Coronary artery (tissue), 2 donors: ENCODE results near the gene CDK6.
A peak's percentile ranks its signal among the peaks of the same experiment; 100 is the strongest.

Experiments used
- DNase-seq: peaks from one replicate; pipeline ENCODE4 v3.0.0-alpha.2; 2017; ENCODE audit warnings: low spot score
- H3K27ac ChIP-seq, 2 donors: fragments of 200-600 bp; sonication (generic); one replicate each; pipeline ENCODE4 v1.5.1; 2016 to 2019
- H3K4me3 ChIP-seq: fragments of 200-600 bp; sonication (generic); 2 replicates; pipeline ENCODE4 v1.5.1; 2016; ENCODE audit warnings: mild to moderate bottlenecking, moderate library complexity
- TF ChIP-seq, protein P1 (sequence below): fragments of 200-600 bp; sonication (generic); IDR thresholded peaks from one replicate; pipeline ENCODE4 v1.5.1; 2019; ENCODE audit warnings: antibody characterized with exemption

Gene CDK6

DNA sequence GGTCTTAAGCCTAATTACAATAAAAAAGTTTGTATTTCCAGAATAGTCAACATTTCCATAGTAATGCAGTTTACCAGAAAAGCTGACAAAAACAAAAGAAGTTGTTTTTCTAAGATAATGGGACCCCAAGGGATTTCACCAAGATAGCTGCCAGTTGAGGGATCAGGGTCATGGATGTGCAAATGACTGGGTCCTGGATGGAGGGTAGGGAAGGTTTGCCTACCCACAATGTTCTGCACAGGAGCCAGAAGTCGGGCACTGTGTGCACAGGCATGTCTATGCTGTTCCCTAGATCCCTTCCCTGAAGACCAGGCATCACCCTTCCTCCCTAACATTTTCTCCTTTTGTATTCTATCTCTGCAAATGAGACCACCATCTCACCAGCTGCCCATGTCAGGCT is 152.1 kb downstream of the CDK6 start:
- H3K4me3 ChIP-seq: no peak overlapping the region
- DNase-seq: no peak
- no peak overlapping the region for H3K27ac ChIP-seq
- TF ChIP-seq, protein P1, sequence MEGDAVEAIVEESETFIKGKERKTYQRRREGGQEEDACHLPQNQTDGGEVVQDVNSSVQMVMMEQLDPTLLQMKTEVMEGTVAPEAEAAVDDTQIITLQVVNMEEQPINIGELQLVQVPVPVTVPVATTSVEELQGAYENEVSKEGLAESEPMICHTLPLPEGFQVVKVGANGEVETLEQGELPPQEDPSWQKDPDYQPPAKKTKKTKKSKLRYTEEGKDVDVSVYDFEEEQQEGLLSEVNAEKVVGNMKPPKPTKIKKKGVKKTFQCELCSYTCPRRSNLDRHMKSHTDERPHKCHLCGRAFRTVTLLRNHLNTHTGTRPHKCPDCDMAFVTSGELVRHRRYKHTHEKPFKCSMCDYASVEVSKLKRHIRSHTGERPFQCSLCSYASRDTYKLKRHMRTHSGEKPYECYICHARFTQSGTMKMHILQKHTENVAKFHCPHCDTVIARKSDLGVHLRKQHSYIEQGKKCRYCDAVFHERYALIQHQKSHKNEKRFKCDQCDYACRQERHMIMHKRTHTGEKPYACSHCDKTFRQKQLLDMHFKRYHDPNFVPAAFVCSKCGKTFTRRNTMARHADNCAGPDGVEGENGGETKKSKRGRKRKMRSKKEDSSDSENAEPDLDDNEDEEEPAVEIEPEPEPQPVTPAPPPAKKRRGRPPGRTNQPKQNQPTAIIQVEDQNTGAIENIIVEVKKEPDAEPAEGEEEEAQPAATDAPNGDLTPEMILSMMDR: no peak

DNA sequence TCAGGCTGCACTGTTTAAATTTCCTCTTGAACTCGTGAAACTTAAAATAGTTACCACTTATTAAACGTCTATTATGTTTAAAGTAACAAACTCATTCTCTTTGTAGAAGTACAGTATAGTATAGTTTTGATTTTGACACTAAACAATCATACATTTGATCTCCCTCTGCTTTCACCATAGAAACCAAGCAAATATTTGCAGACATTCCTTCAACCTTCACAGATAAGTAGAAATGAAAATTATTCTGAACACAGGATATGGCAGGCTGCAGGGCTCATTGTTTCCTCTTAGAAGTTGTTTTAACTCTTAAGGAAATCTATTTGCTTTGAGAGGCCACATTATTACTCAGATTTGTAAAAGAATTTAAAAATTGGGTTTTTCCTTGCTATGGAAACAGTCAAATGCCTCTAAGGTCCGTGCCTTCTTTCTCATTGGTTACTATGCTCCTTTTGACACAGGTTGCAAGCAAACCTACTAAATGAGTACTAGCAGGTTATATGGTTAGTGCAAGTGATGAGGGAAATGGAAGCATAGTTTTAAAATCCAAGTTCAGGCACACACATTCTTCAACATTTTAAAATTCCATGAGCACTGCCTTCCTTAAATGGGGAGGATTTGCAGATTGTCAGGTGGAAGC is 153.4 kb downstream of the CDK6 start:
- TF ChIP-seq, protein P1: no peak
- Histone ChIP-seq H3K27ac (peak overlapping the region in 1 of 2 donors; percentile 28), H3K4me3 (no peak overlapping the region)
- no peak for DNase-seq

DNA sequence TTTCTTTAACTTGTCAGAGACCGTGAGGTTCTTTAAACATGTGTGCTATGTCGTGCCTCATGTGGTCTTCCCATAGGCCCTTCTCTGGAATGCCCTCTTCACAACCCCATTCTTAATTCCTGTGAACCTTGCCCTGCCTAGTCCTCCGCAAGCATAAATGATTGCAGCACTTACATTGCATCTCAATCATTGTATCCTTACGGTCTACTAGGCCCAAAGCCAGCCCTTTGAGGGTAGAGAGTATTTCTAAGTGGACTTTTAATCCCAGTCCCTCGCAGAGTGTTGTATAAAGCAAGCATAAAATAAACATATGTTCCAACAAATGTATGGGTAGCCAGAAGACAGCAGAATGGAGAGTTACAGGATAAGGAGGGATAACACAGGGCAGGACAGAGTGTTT is 154.0 kb downstream of the CDK6 start:
- TF ChIP-seq, protein P1: no peak
- H3K4me3 ChIP-seq: no peak overlapping the region
- no peak for DNase-seq
- no peak overlapping the region for H3K27ac ChIP-seq

DNA sequence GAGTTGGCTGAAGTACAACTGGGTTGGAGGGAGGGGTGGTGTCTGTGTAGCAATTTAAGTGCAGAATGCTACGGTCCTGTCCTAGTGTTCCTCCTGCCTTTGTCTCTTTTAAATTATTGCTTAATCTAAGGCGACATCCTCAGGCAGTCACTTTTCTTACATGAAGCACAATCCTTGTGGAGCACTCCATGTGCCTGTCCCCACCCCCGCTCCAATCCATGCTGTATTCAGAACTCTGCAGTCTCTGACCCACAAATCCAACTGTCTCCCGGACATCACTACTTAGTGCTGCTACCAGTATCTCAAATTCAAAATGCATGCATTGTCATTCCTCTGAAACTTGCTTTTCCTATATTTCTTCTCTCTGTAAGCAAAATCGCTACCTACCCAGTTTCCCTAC is 154.7 kb downstream of the CDK6 start:
- DNase-seq: no peak
- no peak overlapping the region for H3K4me3 ChIP-seq
- H3K27ac ChIP-seq: no peak overlapping the region
- TF ChIP-seq, protein P1: no peak

DNA sequence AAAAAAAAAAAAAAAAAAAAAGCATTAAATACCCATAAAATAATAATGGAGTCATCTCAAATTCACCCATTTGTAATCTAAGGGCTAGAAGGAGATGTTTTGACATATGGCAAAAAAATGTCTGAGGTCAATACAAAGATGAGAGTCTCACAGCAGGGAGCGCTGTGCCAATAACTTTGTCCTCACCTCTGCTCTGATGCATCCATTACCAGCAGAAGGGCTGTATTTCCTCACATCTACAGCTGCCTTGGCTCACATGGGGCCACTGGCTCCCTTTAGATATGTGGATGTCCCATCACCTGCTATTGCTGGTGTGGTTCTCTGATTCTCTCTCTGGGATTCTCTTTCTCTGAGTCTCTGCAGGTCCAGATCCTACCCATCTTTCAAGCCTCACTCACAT is 155.9 kb downstream of the CDK6 start:
- TF ChIP-seq, protein P1: no peak
- Histone ChIP-seq H3K4me3 (no peak overlapping the region), H3K27ac (no peak overlapping the region)
- DNase-seq: no peak

DNA sequence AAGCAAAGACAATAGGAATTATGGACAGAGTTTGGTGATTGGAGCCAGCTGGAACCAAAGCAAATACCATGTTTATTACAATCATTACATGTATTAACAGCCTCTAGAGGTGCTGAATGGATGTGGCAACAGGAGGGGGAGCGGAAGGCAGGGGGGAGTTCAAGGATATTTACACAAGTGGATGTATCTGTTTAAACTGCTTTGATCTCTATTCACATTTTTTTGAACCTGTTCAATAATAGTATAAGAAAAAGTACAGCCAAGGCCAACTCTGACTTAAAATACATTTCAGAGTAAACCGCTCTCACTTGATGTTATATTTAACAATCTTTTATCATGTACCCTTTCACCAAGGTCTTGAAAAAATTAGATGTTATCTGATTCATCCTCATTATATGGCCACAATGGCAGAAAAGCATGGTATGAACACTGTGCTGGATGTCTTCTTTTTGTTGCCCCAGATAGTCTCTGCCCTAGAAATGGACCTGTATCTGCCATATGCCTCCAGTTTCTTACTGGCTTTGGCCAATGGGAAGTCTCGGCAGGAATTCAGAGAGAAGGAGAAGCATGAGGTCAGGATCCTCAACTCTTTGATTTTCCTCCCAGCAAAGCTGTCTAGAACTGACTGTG is 158.0 kb downstream of the CDK6 start:
- DNase-seq: no peak
- TF ChIP-seq, protein P1: no peak
- H3K4me3 ChIP-seq: no peak overlapping the region
- no peak overlapping the region for H3K27ac ChIP-seq

DNA sequence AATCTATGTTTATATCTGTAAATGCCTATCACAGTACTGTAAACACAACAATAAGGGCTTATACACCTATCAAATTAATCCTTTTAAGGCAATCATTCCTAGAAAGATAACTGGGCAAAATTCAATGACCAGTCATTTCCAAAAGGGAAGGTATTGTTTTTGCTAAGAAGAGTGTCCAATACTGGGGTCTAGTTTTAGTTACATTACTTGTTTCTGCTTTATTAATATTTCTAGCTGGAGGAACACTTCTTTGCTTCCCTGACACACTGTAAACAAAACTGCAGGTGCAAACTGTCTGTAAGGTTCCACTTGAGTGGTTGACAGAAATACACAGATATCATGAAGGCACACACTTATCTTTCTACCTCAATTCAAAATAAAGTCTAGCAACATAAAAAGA is 162.0 kb downstream of the CDK6 start:
- Histone ChIP-seq H3K4me3 (no peak overlapping the region), H3K27ac (no peak overlapping the region)
- DNase-seq: no peak
- TF ChIP-seq, protein P1: no peak
